ENCODE measurements around the gene GALNT1.

DNA sequence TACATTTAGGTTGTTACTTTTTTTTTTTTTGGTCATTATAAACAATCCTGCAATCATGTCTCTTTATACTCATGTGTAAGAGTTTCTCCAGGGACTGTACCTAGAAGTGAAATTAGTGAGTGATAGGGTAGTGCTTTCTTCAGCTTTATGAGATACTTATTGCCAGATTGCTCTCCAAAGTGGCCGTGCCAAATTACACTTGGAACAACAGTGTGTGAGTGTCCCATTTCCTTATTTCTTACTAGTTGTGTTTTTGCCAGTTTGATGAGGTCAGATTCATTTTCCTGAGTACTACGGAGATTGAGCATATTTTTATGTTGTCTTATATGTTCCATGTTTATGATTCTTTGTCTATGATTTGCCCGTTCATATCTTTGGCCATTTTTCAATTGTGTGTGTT lies 39.2 kb downstream of the GALNT1 start:
- TF ChIP-seq POLR2A (IDR thresholded peaks at IDR 0.05; ENCODE audit: low read length) (no peak), GATA1 (IDR thresholded peaks at IDR 0.05; ENCODE audit: low read depth, low read length) (no peak)

Measured in erythroblast (primary cell).